ENCODE measurements around the gene LRRC47.

Gene LRRC47

DNA sequence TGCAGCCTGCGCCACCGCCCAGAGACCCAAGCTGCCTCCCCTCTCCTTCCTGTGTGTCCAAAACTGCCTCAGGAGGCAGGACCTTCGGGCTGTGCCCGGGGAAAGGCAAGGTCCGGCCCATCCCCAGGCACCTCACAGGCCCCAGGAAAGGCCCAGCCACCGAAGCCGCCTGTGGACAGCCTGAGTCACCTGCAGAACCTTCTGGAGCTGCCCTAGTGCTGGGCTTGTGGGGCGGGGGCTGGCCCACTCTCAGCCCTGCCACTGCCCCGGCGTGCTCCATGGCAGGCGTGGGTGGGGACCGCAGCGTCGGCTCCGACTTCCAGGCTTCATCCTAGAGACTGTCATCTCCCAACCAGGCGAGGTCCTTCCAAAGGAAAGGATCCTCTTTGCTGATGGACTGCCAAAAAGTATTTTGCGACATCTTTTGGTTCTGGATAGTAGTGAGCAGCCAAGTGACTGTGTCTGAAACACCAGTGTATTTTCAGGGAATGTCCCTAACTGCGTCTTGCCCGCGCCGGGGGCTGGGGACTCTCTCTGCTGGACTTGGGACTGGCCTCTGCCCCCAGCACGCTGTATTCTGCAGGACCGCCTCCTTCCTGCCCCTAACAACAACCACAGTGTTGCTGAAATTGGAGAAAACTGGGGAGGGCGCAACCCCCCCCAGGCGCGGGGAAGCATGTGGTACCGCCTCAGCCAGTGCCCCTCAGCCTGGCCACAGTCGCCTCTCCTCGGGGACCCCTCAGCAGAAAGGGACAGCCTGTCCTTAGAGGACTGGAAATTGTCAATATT lies 63.0 kb downstream of the LRRC47 start:
- Histone ChIP-seq H3K27ac (no peak overlapping the region), H3K4me3 (no peak overlapping the region), H3K9me3 (no peaks in the 10 kb centered on the region), H3K27me3 (peaks cover 0 to 50% of the 10 kb centered on the region in 2 donors), H3K36me3 (peaks cover 16 to 40% (median 28%) of the 10 kb centered on the region in 3 donors), H3K4me1 (peaks cover 0 to 5% (median 2%) of the 10 kb centered on the region in 4 donors)
- intact Hi-C loops (cut with DNase I; ENCODE audit: low total_unique reads) = no loop called here
- TF ChIP-seq, protein P1, sequence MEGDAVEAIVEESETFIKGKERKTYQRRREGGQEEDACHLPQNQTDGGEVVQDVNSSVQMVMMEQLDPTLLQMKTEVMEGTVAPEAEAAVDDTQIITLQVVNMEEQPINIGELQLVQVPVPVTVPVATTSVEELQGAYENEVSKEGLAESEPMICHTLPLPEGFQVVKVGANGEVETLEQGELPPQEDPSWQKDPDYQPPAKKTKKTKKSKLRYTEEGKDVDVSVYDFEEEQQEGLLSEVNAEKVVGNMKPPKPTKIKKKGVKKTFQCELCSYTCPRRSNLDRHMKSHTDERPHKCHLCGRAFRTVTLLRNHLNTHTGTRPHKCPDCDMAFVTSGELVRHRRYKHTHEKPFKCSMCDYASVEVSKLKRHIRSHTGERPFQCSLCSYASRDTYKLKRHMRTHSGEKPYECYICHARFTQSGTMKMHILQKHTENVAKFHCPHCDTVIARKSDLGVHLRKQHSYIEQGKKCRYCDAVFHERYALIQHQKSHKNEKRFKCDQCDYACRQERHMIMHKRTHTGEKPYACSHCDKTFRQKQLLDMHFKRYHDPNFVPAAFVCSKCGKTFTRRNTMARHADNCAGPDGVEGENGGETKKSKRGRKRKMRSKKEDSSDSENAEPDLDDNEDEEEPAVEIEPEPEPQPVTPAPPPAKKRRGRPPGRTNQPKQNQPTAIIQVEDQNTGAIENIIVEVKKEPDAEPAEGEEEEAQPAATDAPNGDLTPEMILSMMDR (IDR thresholded peaks at IDR 0.05) = no peak
- DNase-seq = no peak

DNA sequence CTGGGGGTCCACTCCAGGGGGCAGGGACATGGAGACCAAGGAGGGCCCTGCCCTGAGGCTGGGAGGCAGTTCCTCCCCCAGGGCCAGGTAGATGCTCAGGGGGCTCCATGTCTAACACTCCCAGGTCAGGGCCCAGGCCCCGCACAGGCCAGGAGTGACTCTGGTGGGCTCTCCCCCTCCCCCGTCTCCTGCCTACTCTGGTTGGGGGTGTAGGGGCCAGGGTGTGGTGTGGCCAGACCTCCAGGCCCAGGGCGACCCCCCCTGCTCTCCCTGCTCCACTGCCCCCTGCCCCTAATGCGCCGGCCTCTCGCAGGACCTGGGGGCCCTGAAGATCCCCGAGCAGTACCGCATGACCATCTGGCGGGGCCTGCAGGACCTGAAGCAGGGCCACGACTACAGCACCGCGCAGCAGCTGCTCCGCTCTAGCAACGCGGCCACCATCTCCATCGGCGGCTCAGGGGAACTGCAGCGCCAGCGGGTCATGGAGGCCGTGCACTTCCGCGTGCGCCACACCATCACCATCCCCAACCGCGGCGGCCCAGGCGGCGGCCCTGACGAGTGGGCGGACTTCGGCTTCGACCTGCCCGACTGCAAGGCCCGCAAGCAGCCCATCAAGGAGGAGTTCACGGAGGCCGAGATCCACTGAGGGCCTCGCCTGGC lies 63.7 kb downstream of the LRRC47 start:
- intact Hi-C loops (cut with DNase I; ENCODE audit: low total_unique reads) = no loop called here
- no peak overlapping the region for H3K27ac ChIP-seq
- DNase-seq = no peak
- peaks cover 0 to 5% (median 2%) of the 10 kb centered on the region in 4 donors for H3K4me1 ChIP-seq
- TF ChIP-seq, protein P1 (IDR thresholded peaks at IDR 0.05) = no peak
- peaks cover 0 to 57% of the 10 kb centered on the region in 2 donors for H3K27me3 ChIP-seq
- H3K9me3 ChIP-seq = no peaks in the 10 kb centered on the region
- H3K4me3 ChIP-seq = no peak overlapping the region
- peaks cover 8 to 33% (median 20%) of the 10 kb centered on the region in 3 donors for H3K36me3 ChIP-seq

DNA sequence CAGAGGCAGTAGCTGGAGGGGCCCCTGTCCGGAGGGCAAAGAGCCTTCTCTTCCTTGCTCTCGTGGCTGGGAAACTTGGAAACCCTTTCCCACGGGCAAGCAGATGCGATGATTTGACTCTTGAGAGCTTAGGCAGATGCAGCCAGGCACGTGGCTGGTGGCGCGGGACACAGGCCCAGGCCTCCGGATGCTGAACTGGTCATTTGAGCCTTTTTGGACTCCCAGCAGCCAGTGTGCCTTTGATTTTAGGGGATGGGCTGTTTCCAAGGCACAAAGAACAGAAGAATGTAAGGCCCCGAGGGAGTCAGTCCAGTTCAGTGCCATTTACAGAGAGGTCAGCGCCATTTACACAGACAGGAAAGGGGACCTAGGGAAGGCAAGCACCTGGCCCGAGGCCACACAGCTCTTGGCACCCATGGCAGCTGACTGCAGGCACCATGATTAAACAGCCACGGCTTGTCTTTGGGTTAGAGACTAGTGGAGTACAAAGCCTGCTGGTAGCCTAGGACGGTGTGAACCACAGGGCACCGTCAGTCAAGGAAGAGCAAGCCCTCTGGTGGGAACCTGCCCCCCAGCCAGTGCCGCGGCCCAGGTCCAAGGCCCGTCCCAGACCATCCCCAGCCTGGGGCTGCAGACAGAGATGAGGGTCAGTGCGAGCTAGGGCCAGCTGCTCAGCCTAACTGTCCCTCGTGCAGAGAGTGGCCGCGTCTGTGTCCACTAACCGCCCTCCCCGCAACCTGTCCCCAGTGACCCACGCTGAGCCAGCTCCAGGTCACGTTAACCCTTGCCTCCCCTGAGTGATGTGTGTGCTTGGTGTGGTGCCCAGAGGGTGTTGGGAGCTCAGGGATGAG lies 64.5 kb downstream of the LRRC47 start:
- no peak for DNase-seq
- TF ChIP-seq, protein P1 (IDR thresholded peaks at IDR 0.05) = no peak
- no peaks in the 10 kb centered on the region for H3K9me3 ChIP-seq
- H3K27ac ChIP-seq = no peak overlapping the region
- H3K27me3 ChIP-seq = peaks cover 0 to 65% of the 10 kb centered on the region in 2 donors
- intact Hi-C loops (cut with DNase I; ENCODE audit: low total_unique reads) = no loop called here
- peaks cover 0 to 5% (median 2%) of the 10 kb centered on the region in 4 donors for H3K4me1 ChIP-seq
- peaks cover 3 to 25% (median 13%) of the 10 kb centered on the region in 3 donors for H3K36me3 ChIP-seq
- H3K4me3 ChIP-seq = no peak overlapping the region

DNA sequence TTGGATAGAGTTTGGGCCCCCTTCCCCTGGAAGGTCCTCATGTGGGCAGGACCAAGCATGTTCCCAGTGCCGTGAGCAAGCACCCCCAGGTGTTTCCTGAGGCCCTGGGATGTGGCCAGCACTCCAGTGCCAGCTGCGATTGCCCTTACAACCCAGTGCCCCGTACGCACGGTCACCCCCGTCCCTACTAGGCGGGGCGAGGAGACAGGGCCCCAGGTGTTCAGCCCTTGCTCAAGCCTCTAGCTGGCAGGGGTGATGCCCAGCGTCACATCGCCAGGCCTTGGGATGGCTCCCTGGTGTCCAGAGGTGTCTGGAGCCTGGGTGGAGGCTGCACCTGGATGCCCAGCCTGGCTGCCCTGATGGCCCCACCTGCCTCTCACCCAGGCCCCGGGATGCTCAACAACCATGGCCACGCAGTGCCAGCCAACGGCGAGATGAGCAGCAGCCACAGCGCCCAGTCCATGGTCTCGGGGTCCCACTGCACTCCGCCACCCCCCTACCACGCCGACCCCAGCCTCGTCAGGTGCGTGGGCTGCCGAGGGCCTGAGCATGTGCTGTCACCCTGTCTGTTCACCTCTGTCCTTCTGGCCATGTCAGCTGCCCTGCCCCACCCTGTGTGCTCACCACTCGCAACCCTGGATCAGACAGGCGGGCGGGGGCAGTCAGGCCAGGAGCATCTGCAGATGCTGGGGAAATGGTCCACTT lies 65.6 kb downstream of the LRRC47 start:
- peaks cover 0 to 67% of the 10 kb centered on the region in 2 donors for H3K27me3 ChIP-seq
- H3K27ac ChIP-seq = no peak overlapping the region

More for the DNA sequence above, 65.6 kb downstream of the LRRC47 start:
- H3K36me3 ChIP-seq = peaks cover 0 to 14% (median 9%) of the 10 kb centered on the region in 3 donors
- peaks cover 0 to 5% (median 2%) of the 10 kb centered on the region in 4 donors for H3K4me1 ChIP-seq
- no peak overlapping the region for H3K4me3 ChIP-seq
- no peak for DNase-seq
- intact Hi-C loops (cut with DNase I; ENCODE audit: low total_unique reads) = no loop called here
- no peaks in the 10 kb centered on the region for H3K9me3 ChIP-seq
- TF ChIP-seq, protein P1 (IDR thresholded peaks at IDR 0.05) = no peak

Data from tibial artery (tissue), 4 donors.